ENCODE data around the gene TRIM71. TPM values are rescaled to one million over a fixed set of nuclear protein-coding genes. Genes with fewer than 3 reads are reported as not detected.

The TRIM71 gene
- total RNA-seq (2014; rRNA removed; shearing (Covaris generic)) (under 0.01 TPM in 1 of 2 replicates, not detected in the other), polyA plus RNA-seq (2016; fragmentation: Nextera tagmentation; extraction: Ambion mirVana) (0.03 TPM in 1 of 2 replicates, not detected in the other)

GRCh38 chr3:32817558-32818228, at the start of gene TRIM71:
TSS of gene TRIM71 (plus strand) at chr3:32817997. CDS start at chr3:32818081, 84 bp downstream.
- in situ Hi-C loops (cut with MboI), result no loop called here
- peak; percentile 22 for DNase-seq

GRCh38 chr3:32778389-32778788, 39.4 kb upstream of the TRIM71 start:
- H4K20me1 ChIP-seq (ENCODE audit: insufficient read depth), result no peaks in the 10 kb centered on the region
- no peaks in the 10 kb centered on the region for H3K27me3 ChIP-seq (replicated peaks; ENCODE audit: insufficient read depth)
- 80 to 87% methylated on average over 4 of the region's 4 CpGs for WGBS, 2 experiments (ENCODE audit: low coverage in 1 of 2, low lambda C conversion rate in 2 of 2, missing lambda C conversion rate in 2 of 2)
- peaks cover 4% of the 10 kb centered on the region; the same call in 1 of the 2 replicates for H3K36me3 ChIP-seq (ENCODE audit: low read depth)
- H2AFZ ChIP-seq, result no peak overlapping the region
- no peaks in the 10 kb centered on the region for H3K9me2 ChIP-seq (ENCODE audit: insufficient read depth)
- no peak overlapping the region for H3K4me3 ChIP-seq
- TF ChIP-seq EZH2phosphoT487 (IDR thresholded peaks at IDR 0.05; ENCODE audit: insufficient read depth, low read depth) (no peak), EZH2 (IDR thresholded peaks at IDR 0.05; ENCODE audit: insufficient read depth, poor library complexity, severe bottlenecking) (no peak)
- no peaks in the 10 kb centered on the region for H3K9me3 ChIP-seq (ENCODE audit: low read depth)
- no peak overlapping the region for H3K4me2 ChIP-seq (ENCODE audit: unreplicated experiment)
- no peaks in the 10 kb centered on the region for H3F3A ChIP-seq (ENCODE audit: insufficient read depth)
- in situ Hi-C loops (cut with MboI), result no loop called here
- no peak for DNase-seq
- H3K27ac ChIP-seq, result no peak overlapping the region
- H3K79me2 ChIP-seq (ENCODE audit: insufficient read depth), result no peaks in the 10 kb centered on the region
- H3K9ac ChIP-seq, result no peak overlapping the region
- no peaks in the 10 kb centered on the region for H3K4me1 ChIP-seq (ENCODE audit: insufficient read depth)

More at GRCh38 chr3:32817558-32818228, at the start of gene TRIM71:
- no peak within 1 kb of the TSS for H3K9ac ChIP-seq
- H3K4me2 ChIP-seq (ENCODE audit: unreplicated experiment), result peak within 1 kb of the TSS; percentile 45
- no peaks in the 10 kb centered on the region for H3F3A ChIP-seq (ENCODE audit: insufficient read depth)
- peak within 1 kb of the TSS; percentile 46 for H3K4me3 ChIP-seq
- peak within 1 kb of the TSS; percentile 60 for H2AFZ ChIP-seq
- peak; percentile 99 for TF ChIP-seq EZH2 (IDR thresholded peaks at IDR 0.05; ENCODE audit: insufficient read depth, poor library complexity, severe bottlenecking)
- peak; percentile 68; the same call in 1 of the 2 replicates for TF ChIP-seq EZH2phosphoT487 (IDR thresholded peaks at IDR 0.05; ENCODE audit: insufficient read depth, low read depth)
- 3 to 5% methylated on average over 35 to 59 of the region's 59 CpGs for WGBS, 2 experiments (ENCODE audit: low coverage in 1 of 2, low lambda C conversion rate in 2 of 2, missing lambda C conversion rate in 2 of 2)
- H3K36me3 ChIP-seq (ENCODE audit: low read depth), result no peaks in the 10 kb centered on the region
- H3K27ac ChIP-seq, result no peak within 1 kb of the TSS
- H3K79me2 ChIP-seq (ENCODE audit: insufficient read depth), result no peaks in the 10 kb centered on the region
- H3K9me2 ChIP-seq (ENCODE audit: insufficient read depth), result no peaks in the 10 kb centered on the region
- H3K27me3 ChIP-seq (replicated peaks; ENCODE audit: insufficient read depth), result peaks cover 85% of the 10 kb centered on the region
- H4K20me1 ChIP-seq (ENCODE audit: insufficient read depth), result no peaks in the 10 kb centered on the region
- no peaks in the 10 kb centered on the region for H3K9me3 ChIP-seq (ENCODE audit: low read depth)
- H3K4me1 ChIP-seq (ENCODE audit: insufficient read depth), result no peaks in the 10 kb centered on the region

GRCh38 chr3:32780071-32780734, 37.6 kb upstream of the TRIM71 start:
- no peaks in the 10 kb centered on the region for H3K27me3 ChIP-seq (replicated peaks; ENCODE audit: insufficient read depth)
- H3K27ac ChIP-seq, result no peak overlapping the region
- no peaks in the 10 kb centered on the region for H3F3A ChIP-seq (ENCODE audit: insufficient read depth)
- H2AFZ ChIP-seq, result peak overlapping the region; percentile 95
- H3K4me1 ChIP-seq (ENCODE audit: insufficient read depth), result no peaks in the 10 kb centered on the region
- no peaks in the 10 kb centered on the region for H4K20me1 ChIP-seq (ENCODE audit: insufficient read depth)
- no peak overlapping the region for H3K9ac ChIP-seq
- DNase-seq, result no peak
- 92 to 93% methylated on average over 10 of the region's 10 CpGs for WGBS, 2 experiments (ENCODE audit: low coverage in 1 of 2, low lambda C conversion rate in 2 of 2, missing lambda C conversion rate in 2 of 2)
- peak overlapping the region; percentile 86; the same call in 1 of the 2 replicates for H3K4me3 ChIP-seq
- peak overlapping the region; percentile 92 for H3K4me2 ChIP-seq (ENCODE audit: unreplicated experiment)
- in situ Hi-C loops (cut with MboI), result no loop called here
- H3K9me3 ChIP-seq (ENCODE audit: low read depth), result no peaks in the 10 kb centered on the region
- H3K9me2 ChIP-seq (ENCODE audit: insufficient read depth), result no peaks in the 10 kb centered on the region
- H3K79me2 ChIP-seq (ENCODE audit: insufficient read depth), result no peaks in the 10 kb centered on the region
- TF ChIP-seq EZH2phosphoT487 (IDR thresholded peaks at IDR 0.05; ENCODE audit: insufficient read depth, low read depth) (no peak), EZH2 (IDR thresholded peaks at IDR 0.05; ENCODE audit: insufficient read depth, poor library complexity, severe bottlenecking) (no peak)
- no peaks in the 10 kb centered on the region for H3K36me3 ChIP-seq (ENCODE audit: low read depth)

GRCh38 chr3:32780735-32781210, 37.0 kb upstream of the TRIM71 start:
- no peaks in the 10 kb centered on the region for H4K20me1 ChIP-seq (ENCODE audit: insufficient read depth)
- no peak for TF ChIP-seq EZH2 (IDR thresholded peaks at IDR 0.05; ENCODE audit: insufficient read depth, poor library complexity, severe bottlenecking)
- no peak for TF ChIP-seq EZH2phosphoT487 (IDR thresholded peaks at IDR 0.05; ENCODE audit: insufficient read depth, low read depth)
- peak overlapping the region; percentile 40 for H3K9ac ChIP-seq
- H3K79me2 ChIP-seq (ENCODE audit: insufficient read depth), result no peaks in the 10 kb centered on the region
- H3K4me2 ChIP-seq (ENCODE audit: unreplicated experiment), result peak overlapping the region; percentile 92
- peak overlapping the region; percentile 95 for H2AFZ ChIP-seq
- DNase-seq, result peak; percentile 48
- no peaks in the 10 kb centered on the region for H3K27me3 ChIP-seq (replicated peaks; ENCODE audit: insufficient read depth)
- H3K36me3 ChIP-seq (ENCODE audit: low read depth), result no peaks in the 10 kb centered on the region
- 16 to 23% methylated on average over 22 to 33 of the region's 36 CpGs for WGBS, 2 experiments (ENCODE audit: low coverage in 1 of 2, low lambda C conversion rate in 2 of 2, missing lambda C conversion rate in 2 of 2)
- H3K4me3 ChIP-seq, result peak overlapping the region; percentile 86
- H3K9me2 ChIP-seq (ENCODE audit: insufficient read depth), result no peaks in the 10 kb centered on the region
- no peaks in the 10 kb centered on the region for H3K9me3 ChIP-seq (ENCODE audit: low read depth)
- H3F3A ChIP-seq (ENCODE audit: insufficient read depth), result no peaks in the 10 kb centered on the region
- no peaks in the 10 kb centered on the region for H3K4me1 ChIP-seq (ENCODE audit: insufficient read depth)
- no peak overlapping the region for H3K27ac ChIP-seq
- in situ Hi-C loops (cut with MboI), result no loop called here

Measured in GM23248 (cell line).